Stimulated activated CD4-positive, alpha-beta T cell treated with anti-CD3 and anti-CD28 coated beads, Interleukin-15, amount 100 ng/mL, for 24 hours (primary cell): ENCODE data around the gene MYRF.

Source experiments
- DNase-seq: peaks from one replicate; pipeline ENCODE4 v3.0.0-alpha.2; 2020

MYRF gene

GRCh38 chr11:61742391-61742790, 10.0 kb upstream of the MYRF start:
- DNase-seq: no peak

GRCh38 chr11:61743486-61744095, 8.8 kb upstream of the MYRF start:
- no peak for DNase-seq

- DNase-seq: no peak
Measured at GRCh38 chr11:61744181-61744580, 8.3 kb upstream of the MYRF start.

DNA sequence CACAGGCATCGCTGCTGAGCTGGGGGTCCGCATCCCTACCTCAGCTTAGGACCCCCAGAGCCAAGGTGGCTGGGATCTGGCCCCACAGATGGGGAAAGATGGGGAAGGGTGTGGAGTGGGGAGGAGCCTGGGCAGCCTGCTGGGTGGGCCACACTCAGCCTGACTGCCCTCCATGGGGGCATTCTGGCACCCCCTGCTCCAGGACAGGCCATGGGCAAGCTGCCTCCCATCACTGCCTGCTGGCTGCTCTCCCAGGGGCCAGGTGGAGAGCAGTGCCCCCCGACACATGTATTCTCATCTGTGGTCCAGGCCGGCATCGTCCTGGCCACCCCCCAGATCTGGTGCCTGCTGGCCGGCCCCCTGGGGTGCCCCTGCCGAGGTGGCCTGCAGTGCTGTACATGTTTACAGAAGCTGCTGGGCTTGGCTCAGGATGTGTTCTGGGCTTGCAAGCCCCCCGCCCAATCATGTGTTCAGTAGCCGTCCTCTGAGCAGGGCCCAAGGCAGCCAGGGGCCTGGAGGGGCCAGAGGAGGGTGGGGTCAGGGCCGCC, 7.8 kb upstream of the MYRF start:
- no peak for DNase-seq

- DNase-seq: no peak
Measured at GRCh38 chr11:61745781-61746441, 6.5 kb upstream of the MYRF start.

- no peak for DNase-seq
Measured at GRCh38 chr11:61746442-61747191, 5.8 kb upstream of the MYRF start.

DNA sequence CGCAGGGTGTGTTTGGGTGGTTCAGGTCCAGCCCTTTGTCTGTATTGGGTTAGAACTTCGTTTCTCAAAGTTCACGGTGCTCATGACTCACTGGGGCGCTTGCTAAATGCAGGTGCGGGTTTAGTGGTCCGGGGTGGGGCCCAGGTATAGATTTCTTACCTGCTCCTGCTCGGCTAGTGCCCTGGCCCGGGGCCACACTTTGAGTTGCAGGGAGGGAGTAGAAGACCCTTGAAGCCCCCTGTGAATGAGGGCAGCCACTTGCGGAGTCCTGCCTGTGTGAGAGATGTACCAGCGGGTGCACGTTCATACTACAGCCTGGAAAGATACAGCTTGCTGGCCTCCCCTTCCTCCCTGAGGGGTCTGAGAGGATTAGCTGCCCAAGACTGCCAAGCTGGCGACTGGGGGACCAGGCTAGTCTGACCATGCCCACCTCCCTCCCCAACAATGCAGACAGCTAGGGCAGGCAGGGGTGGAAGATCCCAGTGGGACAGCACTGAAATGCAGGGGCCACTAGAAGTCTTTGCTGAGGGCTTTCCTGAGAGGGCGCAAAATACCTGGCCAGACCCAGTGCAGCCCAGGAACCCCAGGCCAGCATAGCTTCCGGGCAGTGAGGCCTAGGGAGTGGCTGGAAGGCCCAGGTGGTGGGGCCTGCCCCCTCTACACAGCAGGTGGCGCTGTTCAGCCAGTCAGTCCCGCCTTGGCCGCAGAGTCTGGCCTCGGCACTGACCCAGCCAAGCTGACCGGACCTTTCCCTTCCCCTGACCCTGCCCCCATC, 5.1 kb upstream of the MYRF start:
- DNase-seq: peak; percentile 56

DNA sequence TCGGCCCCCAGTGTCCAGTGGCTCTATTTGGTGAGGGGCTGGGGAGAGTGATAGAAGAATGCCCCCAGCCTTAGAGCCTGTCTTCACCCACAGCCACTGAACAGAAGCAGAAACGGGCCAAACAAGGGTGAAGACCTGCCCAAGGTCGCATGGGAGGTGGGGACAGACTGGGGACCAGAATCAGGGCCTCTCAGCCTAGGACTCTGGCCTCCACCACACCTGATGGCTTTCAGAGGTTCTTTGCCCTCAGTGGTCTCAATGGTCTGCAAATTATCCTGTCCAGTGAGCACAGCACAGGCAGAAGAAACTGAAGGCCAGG, 4.5 kb upstream of the MYRF start:
- no peak for DNase-seq

GRCh38 chr11:61749591-61750217, 2.7 kb upstream of the MYRF start:
- no peak for DNase-seq

- no peak for DNase-seq
Measured at GRCh38 chr11:61750631-61751273, 1.7 kb upstream of the MYRF start.

DNA sequence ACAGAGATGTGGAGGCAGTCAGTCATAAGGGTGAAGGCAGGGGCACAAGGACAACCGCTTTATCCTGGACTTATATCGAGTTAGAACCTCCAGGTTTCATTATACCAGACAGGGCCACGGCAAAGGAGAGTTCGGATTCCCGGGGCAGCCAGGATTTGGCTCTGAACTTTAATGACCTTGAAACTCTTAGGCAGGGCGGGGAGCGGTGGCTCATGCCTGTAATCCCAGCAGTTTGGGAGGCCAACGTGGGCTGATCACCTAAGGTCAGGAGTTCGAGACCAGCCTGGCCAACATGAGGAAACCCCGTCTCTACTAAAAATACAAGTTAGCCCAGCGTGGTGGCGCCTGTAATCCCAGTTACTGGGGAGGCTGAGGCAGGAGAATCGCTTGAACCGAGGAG, 1.1 kb upstream of the MYRF start:
- DNase-seq: no peak

DNA sequence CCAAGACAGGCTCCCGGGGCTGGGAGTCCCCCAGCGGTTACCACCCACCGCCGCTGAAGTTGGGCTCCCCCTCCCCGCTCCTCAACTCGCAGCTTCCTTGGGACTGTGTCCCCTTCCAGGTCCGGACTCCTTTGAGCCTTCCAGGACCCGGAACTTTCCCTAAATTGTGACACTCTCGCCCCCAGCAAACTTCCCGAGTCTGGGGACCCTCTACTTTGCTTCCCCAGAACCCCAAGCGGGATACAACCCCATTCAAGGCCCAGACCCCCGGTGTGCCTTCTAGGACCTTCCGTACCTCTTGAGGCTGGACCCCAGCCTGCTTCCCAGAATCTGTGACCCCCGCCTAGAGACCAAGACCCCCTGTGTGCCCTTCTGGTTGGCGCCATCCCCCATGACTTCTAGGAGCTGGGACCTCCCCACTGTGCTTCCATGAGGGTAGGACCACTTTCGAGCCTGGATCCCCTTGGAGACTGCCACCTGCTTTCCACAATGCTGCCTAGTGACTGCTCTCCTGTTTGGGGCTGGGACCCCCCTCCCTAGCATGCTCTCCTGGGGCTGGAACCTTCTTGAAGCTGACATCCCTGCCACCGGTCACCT, 587 bp downstream of the MYRF start:
- DNase-seq: no peak

DNA sequence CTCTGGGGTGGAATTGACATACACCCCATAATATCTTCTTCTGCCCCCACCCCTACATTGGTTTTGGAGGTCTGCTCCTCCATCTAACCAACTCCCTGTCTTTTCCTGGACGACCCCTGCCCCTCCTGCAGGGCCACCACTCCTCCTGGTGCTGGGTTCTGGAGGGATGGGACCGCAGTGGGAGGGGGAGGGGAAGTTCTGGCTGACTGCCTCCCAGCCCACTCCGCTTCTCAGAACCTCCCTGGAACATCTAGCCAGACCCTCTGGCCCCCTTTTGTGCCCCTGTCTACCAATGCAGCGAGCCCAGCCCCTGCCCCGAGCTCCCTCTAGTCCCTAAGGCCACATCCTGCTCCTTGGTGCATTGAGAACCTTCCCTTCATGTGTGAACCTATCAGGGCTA, 1.2 kb downstream of the MYRF start:
- DNase-seq: no peak

GRCh38 chr11:61754534-61755482, 2.4 kb downstream of the MYRF start:
- DNase-seq: no peak

- no peak for DNase-seq
Measured at GRCh38 chr11:61756147-61756451, 3.7 kb downstream of the MYRF start.

GRCh38 chr11:61756452-61757212, 4.2 kb downstream of the MYRF start:
- DNase-seq: peak; percentile 26

- no peak for DNase-seq
Measured at GRCh38 chr11:61757213-61757862, 4.9 kb downstream of the MYRF start.

DNA sequence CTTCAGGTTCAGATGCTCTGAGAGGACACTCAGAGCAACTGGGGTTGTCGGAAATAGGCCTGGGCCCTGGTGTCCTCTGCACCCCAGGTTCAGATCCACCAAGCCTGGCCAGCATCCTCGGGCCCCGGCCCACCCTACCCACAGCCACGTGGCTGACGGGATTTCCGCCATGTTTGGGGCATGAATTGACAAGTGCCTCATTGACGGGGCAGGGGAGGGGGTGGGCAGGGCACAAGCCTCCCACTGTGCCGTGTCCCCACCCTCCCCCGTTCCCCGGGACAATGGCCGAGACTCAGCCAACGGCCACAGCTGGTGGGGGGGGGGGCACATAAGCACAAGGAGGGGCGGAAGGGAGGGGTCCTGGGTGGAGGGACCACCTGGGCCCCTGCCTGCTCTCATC, 8.5 kb downstream of the MYRF start:
- no peak for DNase-seq

GRCh38 chr11:61761440-61762222, 9.2 kb downstream of the MYRF start:
- DNase-seq: no peak
